ENCODE measurements around the gene GRIK5.

Gene GRIK5

GRCh38 chr19:41978470-41978869, 91.5 kb downstream of the GRIK5 start:
- H3K9me2 ChIP-seq (ENCODE audit: low read depth, low read length), result no peaks in the 10 kb centered on the region
- no peak overlapping the region for H3K9ac ChIP-seq (ENCODE audit: low read length)
- H3K36me3 ChIP-seq (ENCODE audit: insufficient read depth, low read length), result peaks cover 53% of the 10 kb centered on the region
- no peaks in the 10 kb centered on the region for H3K27me3 ChIP-seq (ENCODE audit: insufficient read depth, low read length)
- no peak overlapping the region for H3K27ac ChIP-seq (ENCODE audit: low read depth, low read length, poor library complexity, severe bottlenecking)
- H4K20me1 ChIP-seq (ENCODE audit: insufficient read depth, low read length), result no peaks in the 10 kb centered on the region
- no peak overlapping the region for H3K4me2 ChIP-seq (ENCODE audit: low read length)
- TF ChIP-seq CTCF (IDR thresholded peaks at IDR 0.05; ENCODE audit: low read length) (no peak), EZH2 (IDR thresholded peaks at IDR 0.05; ENCODE audit: borderline replicate concordance, low read length) (no peak)
- H3K4me3 ChIP-seq (ENCODE audit: low read depth, low read length, poor library complexity, severe bottlenecking), result no peak overlapping the region
- 0 out of 2 replicates have a peak, but pooled peaks cover 3% of the 10 kb centered on the region for H3F3A ChIP-seq (ENCODE audit: insufficient read depth, low read length)
- H3K9me3 ChIP-seq (ENCODE audit: low read length), result no peaks in the 10 kb centered on the region
- H3K79me2 ChIP-seq (ENCODE audit: insufficient read depth, low read length), result no peaks in the 10 kb centered on the region
- H2AFZ ChIP-seq (ENCODE audit: low read length), result no peak overlapping the region
- no peaks in the 10 kb centered on the region for H3K4me1 ChIP-seq (ENCODE audit: insufficient read depth, low read length, severe bottlenecking)

- Histone ChIP-seq H3K79me2 (ENCODE audit: insufficient read depth, low read length) (no peaks in the 10 kb centered on the region), H3K27me3 (ENCODE audit: insufficient read depth, low read length) (no peaks in the 10 kb centered on the region), H4K20me1 (ENCODE audit: insufficient read depth, low read length) (no peaks in the 10 kb centered on the region), H3K9me3 (ENCODE audit: low read length) (no peaks in the 10 kb centered on the region), H3K9ac (ENCODE audit: low read length) (no peak overlapping the region), H2AFZ (ENCODE audit: low read length) (no peak overlapping the region), H3K4me2 (ENCODE audit: low read length) (no peak overlapping the region), H3K36me3 (ENCODE audit: insufficient read depth, low read length) (peaks cover 56% of the 10 kb centered on the region), H3F3A (ENCODE audit: insufficient read depth, low read length) (0 out of 2 replicates have a peak, but pooled peaks cover 3% of the 10 kb centered on the region), H3K27ac (ENCODE audit: low read depth, low read length, poor library complexity, severe bottlenecking) (no peak overlapping the region), H3K4me3 (ENCODE audit: low read depth, low read length, poor library complexity, severe bottlenecking) (no peak overlapping the region), H3K4me1 (ENCODE audit: insufficient read depth, low read length, severe bottlenecking) (no peaks in the 10 kb centered on the region), H3K9me2 (ENCODE audit: low read depth, low read length) (no peaks in the 10 kb centered on the region)
- TF ChIP-seq EZH2 (IDR thresholded peaks at IDR 0.05; ENCODE audit: borderline replicate concordance, low read length) (no peak), CTCF (IDR thresholded peaks at IDR 0.05; ENCODE audit: low read length) (no peak)
Observed at GRCh38 chr19:41977916-41978315, 92.1 kb downstream of the GRIK5 start.

GRCh38 chr19:41974652-41975051, 95.4 kb downstream of the GRIK5 start:
- no peaks in the 10 kb centered on the region for H3K4me1 ChIP-seq (ENCODE audit: insufficient read depth, low read length, severe bottlenecking)
- H3K9me2 ChIP-seq (ENCODE audit: low read depth, low read length), result no peaks in the 10 kb centered on the region
- no peaks in the 10 kb centered on the region for H3K9me3 ChIP-seq (ENCODE audit: low read length)
- no peaks in the 10 kb centered on the region for H3K27me3 ChIP-seq (ENCODE audit: insufficient read depth, low read length)
- H3K27ac ChIP-seq (ENCODE audit: low read depth, low read length, poor library complexity, severe bottlenecking), result no peak overlapping the region
- TF ChIP-seq EZH2 (IDR thresholded peaks at IDR 0.05; ENCODE audit: borderline replicate concordance, low read length), result no peak
- no peak for TF ChIP-seq CTCF (IDR thresholded peaks at IDR 0.05; ENCODE audit: low read length)
- no peak overlapping the region for H3K9ac ChIP-seq (ENCODE audit: low read length)
- no peaks in the 10 kb centered on the region for H4K20me1 ChIP-seq (ENCODE audit: insufficient read depth, low read length)
- no peak overlapping the region for H3K4me2 ChIP-seq (ENCODE audit: low read length)
- H2AFZ ChIP-seq (ENCODE audit: low read length), result no peak overlapping the region
- 0 out of 2 replicates have a peak, but pooled peaks cover 3% of the 10 kb centered on the region for H3F3A ChIP-seq (ENCODE audit: insufficient read depth, low read length)
- no peak overlapping the region for H3K4me3 ChIP-seq (ENCODE audit: low read depth, low read length, poor library complexity, severe bottlenecking)
- H3K36me3 ChIP-seq (ENCODE audit: insufficient read depth, low read length), result peaks cover 35% of the 10 kb centered on the region
- H3K79me2 ChIP-seq (ENCODE audit: insufficient read depth, low read length), result no peaks in the 10 kb centered on the region

All from OCI-LY1 (cell line).